ENCODE measurements around the gene ARHGAP9. TPM values are rescaled to one million over a fixed set of nuclear protein-coding genes. Genes with fewer than 3 reads are reported as not detected.

Gene ARHGAP9
- total and polyA plus RNA-seq, 2 of the 8 experiments (the other 6 are each of a cell fraction or from before 2014, with no cell fraction given): 3.2 to 6.0 TPM

DNA sequence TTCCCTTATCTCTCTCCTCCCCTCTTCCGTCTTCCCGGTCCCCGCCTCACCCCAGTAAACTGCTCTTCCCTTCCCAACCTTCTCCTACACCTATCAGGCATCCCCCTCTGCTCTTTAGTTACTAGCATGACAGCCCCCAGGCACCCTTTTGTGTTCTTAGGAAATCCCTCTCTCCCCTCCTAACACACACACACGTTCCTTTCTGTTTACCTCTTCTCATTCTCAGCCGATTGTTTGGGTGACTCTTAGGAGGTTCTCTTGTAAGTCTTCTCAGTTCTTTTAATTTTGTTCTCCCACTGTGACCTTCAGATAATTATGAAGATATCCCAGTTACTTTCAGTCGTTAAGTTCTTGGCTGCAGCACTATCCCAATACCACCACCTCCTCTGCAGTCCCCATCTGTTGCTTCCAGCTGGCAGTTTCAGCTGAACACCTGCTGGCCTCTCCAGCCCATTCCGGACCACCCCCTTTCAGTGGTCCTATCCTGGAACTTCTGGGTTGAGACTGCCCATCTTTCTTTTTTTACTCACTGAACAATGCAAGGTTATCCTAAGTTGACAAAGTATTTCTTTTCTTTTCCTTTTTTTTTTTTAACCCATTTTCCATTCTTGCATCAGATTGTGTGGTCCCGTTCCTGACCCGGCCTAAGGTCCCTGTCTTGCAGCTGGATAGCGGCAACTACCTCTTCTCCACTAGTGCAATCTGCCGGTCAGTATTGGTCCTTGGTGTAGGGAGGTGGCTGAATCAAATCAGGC, 8.9 kb upstream of the ARHGAP9 start:
- Histone ChIP-seq H3K56ac (replicated peaks; ENCODE audit: insufficient read length, low read depth, low read length) (peak overlapping the region; percentile 85), H2AK5ac (ENCODE audit: low read depth, low read length) (peak overlapping the region; percentile 75), H3K9me3 (ENCODE audit: insufficient read depth in 2 of 2, low read depth in 1 of 2, low read length in 1 of 2) (no peaks in the 10 kb centered on the region; a peak in 1 of 4 replicates), H3K23ac (ENCODE audit: insufficient read length) (no peak overlapping the region), H2BK5ac (ENCODE audit: low read depth, low read length) (peak overlapping the region; percentile 98), H2BK12ac (ENCODE audit: low read depth, low read length) (peak overlapping the region; percentile 91; the same call in 1 of the 2 replicates), H3K36me3 (ENCODE audit: control insufficient read depth in 2 of 4, insufficient read depth in 4 of 4, low read length in 3 of 4) (peaks cover 22 to 42% (median 38%) of the 10 kb centered on the region in 4 experiments), H3K9ac (replicated peaks in 1 of 4; ENCODE audit: extremely low read depth in 1 of 4, low read depth in 3 of 4, low read length in 3 of 4) (peak overlapping the region; percentile 75 to 96 (median 88)), H3K14ac (ENCODE audit: insufficient read length) (no peak overlapping the region), H3K18ac (ENCODE audit: extremely low read depth, low read length) (peak overlapping the region; percentile 95; the same call in 1 of the 2 replicates), H3K4me2 (ENCODE audit: insufficient read depth in 1 of 2, low read depth in 2 of 2, low read length in 2 of 2) (peak overlapping the region; percentile 66 to 74), H2BK120ac (replicated peaks; ENCODE audit: low read depth, low read length) (no peak overlapping the region), H3K4ac (replicated peaks; ENCODE audit: insufficient read length, low read depth, low read length) (peak overlapping the region; percentile 87), H3K4me3 (ENCODE audit: extremely low read depth in 1 of 4, insufficient read depth in 2 of 4, low read depth in 3 of 4, low read length in 4 of 4) (peak overlapping the region; percentile 77 to 99 (median 94)), H4K20me1 (replicated peaks in 1 of 2; ENCODE audit: control insufficient read depth in 1 of 2, insufficient read depth in 2 of 2, low read length in 2 of 2) (peaks cover 0 to 3% of the 10 kb centered on the region in 2 experiments), H4K8ac (ENCODE audit: extremely low read depth, insufficient read depth, low read length) (peak overlapping the region; percentile 98; the same call in 1 of the 2 replicates), H3K27ac (ENCODE audit: low read depth, low read length) (peak overlapping the region; percentile 93), H4K91ac (replicated peaks; ENCODE audit: insufficient read length, low read length) (peak overlapping the region; percentile 44), H2BK20ac (ENCODE audit: low read length) (no peak overlapping the region), H2BK15ac (ENCODE audit: low read length) (no peak overlapping the region), H3K79me1 (ENCODE audit: low read depth, low read length) (peaks cover 8% of the 10 kb centered on the region; the same call in 1 of the 2 replicates), H2AFZ (ENCODE audit: low read length) (no peak overlapping the region), H4K5ac (ENCODE audit: insufficient read length, low read depth, low read length) (peak overlapping the region; percentile 83), H3K79me2 (ENCODE audit: control insufficient read depth in 1 of 2, insufficient read depth in 2 of 2, low read length in 2 of 2) (peaks cover 14 to 28% of the 10 kb centered on the region in 2 experiments), H3K4me1 (replicated peaks in 1 of 4; ENCODE audit: control insufficient read depth in 3 of 4, insufficient read depth in 4 of 4, low read length in 3 of 4) (peaks cover 0 to 7% (median 2%) of the 10 kb centered on the region in 4 experiments; a peak in 5 of 7 replicates), H3K27me3 (replicated peaks in 1 of 4; ENCODE audit: control insufficient read depth in 3 of 4, extremely low read depth in 1 of 4, insufficient read depth in 3 of 4, low read length in 3 of 4) (no peaks in the 10 kb centered on the region), H3K23me2 (ENCODE audit: low read depth, low read length) (peaks cover 7% of the 10 kb centered on the region; the same call in 1 of the 2 replicates)
- CTCF ChIA-PET (ENCODE audit: partially characterized antibody): interaction anchor here (0.6 to 25.1 kb wide), 4 partner anchors 9 to 95 kb away, joined by 4 to 441 read pairs (median 20); partner anchors contain the start of genes GLI1 and INHBE
- WGBS, 2 experiments (ENCODE audit: extremely low coverage in 1 of 2, insufficient coverage in 1 of 2, insufficient read length in 1 of 2, insufficient replicate concordance in 2 of 2, low coverage in 1 of 2, low lambda C conversion rate in 2 of 2, missing lambda C conversion rate in 1 of 2): 34 to 93% methylated on average over 2 to 11 of the region's 11 CpGs
- DNase-seq (ENCODE audit: low read depth in 1 of 2, low spot score in 2 of 2) (no peak), FAIRE-seq (no peak)
- POLR2A ChIA-PET (ENCODE audit: partially characterized antibody): interaction anchor here (0.5 to 1.5 kb wide), 7 partner anchors 38 to 359 kb away, joined by 3 to 5 read pairs (median 3); no protein-coding TSS in a partner anchor
- TF ChIP-seq BCL11A (IDR thresholded peaks at IDR 0.05; ENCODE audit: low read depth in 2 of 2, low read length in 2 of 2) (no peak), USF2 (IDR thresholded peaks at IDR 0.05; ENCODE audit: low read length) (no peak), SAP30 (IDR thresholded peaks at IDR 0.05; ENCODE audit: insufficient read depth, insufficient replicate concordance, low read length) (peak; percentile 55), EP300 (IDR thresholded peaks at IDR 0.05; ENCODE audit: borderline replicate concordance in 1 of 2, low read depth in 2 of 2, low read length in 2 of 2) (no peak), CREB1 (IDR thresholded peaks at IDR 0.05) (no peak), ZNF274 (IDR thresholded peaks at IDR 0.05; ENCODE audit: borderline replicate concordance, extremely low read depth, low read length) (no peak), SIN3A (conservative IDR thresholded peaks at IDR 0.05 in 1 of 2, IDR thresholded peaks at IDR 0.05 in 1 of 2; ENCODE audit: low read depth in 1 of 2, low read length in 2 of 2) (peak; percentile 50 to 78; a peak in 1 of 4 replicates), TAF1 (IDR thresholded peaks at IDR 0.05; ENCODE audit: low read depth, low read length) (peak; percentile 50; the same call in 1 of the 2 replicates), KDM1A (IDR thresholded peaks at IDR 0.05; ENCODE audit: borderline replicate concordance, low read length) (no peak)

Data from H1 (cell line).